ENCODE results near the gene SRSF4. TPM values are rescaled to one million over a fixed set of nuclear protein-coding genes. Genes with fewer than 3 reads are reported as not detected.
"Not testable (repeated sequence)": the region's sequence is repeated elsewhere in the genome, so short reads cannot be mapped to it uniquely, and the experiment has no call there.

SRSF4 gene
- total RNA-seq, 2 donors from 2014 or later = 50.1 to 63.9 TPM

- no peak for ATAC-seq
- intact Hi-C loops (cut with DNase I) = no loop called here
Measured at GRCh38 chr1:29172415-29172939, 9.2 kb downstream of the SRSF4 start.

DNA sequence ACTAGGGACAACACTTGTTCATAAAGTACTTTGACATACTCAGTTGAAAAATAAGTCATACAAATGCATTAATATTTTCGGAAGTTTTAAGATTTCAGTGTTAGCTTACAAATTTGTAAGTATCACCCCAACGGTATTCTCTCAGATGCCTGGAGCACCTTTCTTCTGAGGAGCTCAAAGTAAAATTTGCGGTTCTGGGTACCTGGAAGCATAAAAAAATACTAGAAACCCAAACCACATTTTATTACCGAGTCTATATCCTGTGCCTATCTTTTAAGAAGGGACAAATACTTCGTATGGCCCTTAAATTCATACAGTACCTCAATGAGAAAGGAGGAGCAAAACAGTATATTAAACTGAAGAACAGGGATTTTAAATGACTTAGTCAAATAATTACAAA is 10.2 kb downstream of the SRSF4 start:
- intact Hi-C loops (cut with DNase I) = no loop called here
- no peak for ATAC-seq
- DNase-seq = no peak

More at GRCh38 chr1:29172415-29172939, 9.2 kb downstream of the SRSF4 start:
- no peak for DNase-seq

DNA sequence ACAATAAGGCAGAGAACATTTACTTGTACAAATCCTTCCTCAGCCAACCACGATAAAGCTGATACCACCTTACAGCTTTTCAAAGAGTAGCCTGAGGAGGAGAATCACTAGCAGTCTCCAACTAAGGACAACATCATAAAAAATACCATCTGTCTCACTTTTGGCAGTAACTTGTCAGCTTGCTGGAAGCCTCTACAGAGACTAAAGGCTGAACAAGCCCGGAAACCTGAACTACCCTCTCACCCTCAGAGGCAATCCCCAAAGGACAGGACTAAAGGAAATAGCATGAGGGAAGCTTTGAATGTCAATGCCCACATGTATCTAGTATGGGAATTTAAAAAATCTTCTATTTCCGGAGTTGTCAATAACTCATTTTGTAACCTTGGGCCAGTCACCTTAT is 10.6 kb downstream of the SRSF4 start:
- ATAC-seq (peak in 1 of 2 donors; percentile 52), DNase-seq (no peak)
- intact Hi-C loops (cut with DNase I) = no loop called here

GRCh38 chr1:29169976-29170375 is 11.7 kb downstream of the SRSF4 start:
- ATAC-seq = no peak
- intact Hi-C loops (cut with DNase I) = no loop called here
- DNase-seq = no peak

- no peak for DNase-seq
- intact Hi-C loops (cut with DNase I) = no loop called here
- no peak for ATAC-seq
Measured at GRCh38 chr1:29167904-29168303, 13.8 kb downstream of the SRSF4 start.

DNA sequence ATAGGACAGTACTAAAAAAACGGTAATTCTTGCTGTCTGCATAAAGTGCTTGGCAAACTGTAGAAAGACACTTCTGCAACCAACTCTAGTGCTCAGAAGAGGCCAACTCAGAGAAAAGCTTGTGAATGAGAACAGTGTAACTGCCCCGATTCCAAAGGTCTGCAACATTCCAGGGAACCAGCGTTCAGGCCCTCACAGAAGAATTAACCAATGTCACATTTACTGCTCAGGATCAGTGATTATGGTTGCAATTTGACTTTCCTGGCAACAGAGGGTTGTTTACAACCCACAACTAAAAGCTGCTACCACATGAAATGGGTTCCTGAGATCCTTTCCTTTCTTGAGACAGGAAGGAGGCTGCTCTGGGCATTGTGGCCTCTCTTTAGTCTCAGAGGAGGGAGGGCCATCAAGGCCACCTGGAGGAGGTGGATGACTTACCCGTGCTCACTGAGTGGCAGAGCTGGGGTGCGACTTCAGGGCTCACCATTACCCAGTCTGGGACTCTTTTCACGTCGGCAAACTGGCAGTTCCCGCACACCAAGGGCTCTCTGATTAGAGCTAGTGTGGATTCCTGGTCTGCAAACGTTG is 15.3 kb downstream of the SRSF4 start:
- ATAC-seq (peak in 1 of 2 donors; percentile 48), DNase-seq (no peak)
- intact Hi-C loops (cut with DNase I) = no loop called here

DNA sequence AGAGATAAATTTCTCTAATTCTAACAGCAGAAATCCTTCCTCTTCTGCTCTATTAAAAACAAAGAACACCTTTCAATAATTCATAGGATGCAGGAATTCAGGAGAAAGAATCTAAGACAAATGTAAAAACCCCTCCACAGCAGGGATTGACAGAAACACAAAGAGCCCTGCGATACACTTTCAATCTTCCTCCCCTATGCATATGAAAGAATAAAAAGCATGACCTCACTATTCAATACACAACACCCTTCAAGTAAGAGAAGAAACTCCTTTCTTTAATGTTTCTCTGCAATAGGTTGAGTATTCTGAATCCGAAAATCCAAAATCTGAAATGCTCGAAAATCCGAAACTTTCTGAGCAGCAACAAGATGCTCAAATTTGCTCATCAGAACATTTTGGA is 17.1 kb downstream of the SRSF4 start:
- DNase-seq (no peak), ATAC-seq (no peak)
- intact Hi-C loops (cut with DNase I) = no loop called here

GRCh38 chr1:29162476-29163138 is 19.1 kb downstream of the SRSF4 start:
- DNase-seq (peak; percentile 62), ATAC-seq (peak; percentile 66 to 86)
- intact Hi-C loops (cut with DNase I) = no loop called here

- DNase-seq = no peak
- ATAC-seq = no peak
Measured at GRCh38 chr1:29162025-29162424, 19.7 kb downstream of the SRSF4 start.

GRCh38 chr1:29159773-29160172 is 21.9 kb downstream of the SRSF4 start:
- no peak for ATAC-seq
- intact Hi-C loops (cut with DNase I) = no loop called here

More at GRCh38 chr1:29162025-29162424, 19.7 kb downstream of the SRSF4 start:
- intact Hi-C loops (cut with DNase I) = no loop called here

GRCh38 chr1:29157269-29157601 is 24.5 kb downstream of the SRSF4 start:
- DNase-seq (no peak), ATAC-seq (no peak)
- intact Hi-C loops (cut with DNase I) = no loop called here

More at GRCh38 chr1:29159773-29160172, 21.9 kb downstream of the SRSF4 start:
- no peak for DNase-seq

DNA sequence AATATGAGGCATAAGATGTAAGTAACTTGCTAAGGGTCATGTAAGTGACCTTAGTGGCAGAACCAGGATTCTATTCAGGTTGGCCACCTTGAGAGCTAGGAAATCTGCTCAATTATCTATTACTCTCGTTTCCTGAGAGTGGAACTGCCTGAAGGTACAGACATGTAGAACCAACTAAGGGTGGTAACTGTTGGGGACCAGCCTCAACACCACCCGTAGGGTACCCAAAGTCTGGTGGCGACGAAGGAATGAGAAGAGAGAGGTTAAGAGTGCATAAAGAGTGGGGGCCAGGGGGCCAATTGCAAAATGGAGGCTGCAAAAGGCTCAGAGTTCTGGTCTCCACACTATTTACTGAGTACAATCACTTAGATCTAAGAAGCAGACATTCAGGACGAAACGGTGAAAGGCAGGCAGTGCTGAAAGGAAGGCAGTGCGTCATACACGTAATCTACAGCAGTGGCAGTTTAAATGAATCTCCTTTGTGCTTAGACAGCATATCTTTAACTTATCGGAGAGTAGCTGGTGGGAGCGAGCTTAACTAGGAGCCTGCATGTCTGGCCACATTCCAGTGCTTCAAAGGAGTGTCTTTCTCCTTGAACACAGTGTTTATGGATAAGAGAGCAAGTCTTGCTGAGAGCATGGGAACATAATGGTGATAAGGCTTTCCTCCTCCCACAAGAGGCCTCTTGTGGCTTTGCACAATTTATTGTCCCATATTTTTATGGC is 25.0 kb downstream of the SRSF4 start:
- intact Hi-C loops (cut with DNase I) = no loop called here
- ATAC-seq (peak; percentile 59 to 78), DNase-seq (no peak)

GRCh38 chr1:29152046-29152805 is 29.5 kb downstream of the SRSF4 start:
- intact Hi-C loops (cut with DNase I) = no loop called here

GRCh38 chr1:29150346-29150745 is 31.4 kb downstream of the SRSF4 start:
- ATAC-seq; DNase-seq; intact Hi-C loops (cut with DNase I): not testable (repeated sequence)

More at GRCh38 chr1:29152046-29152805, 29.5 kb downstream of the SRSF4 start:
- ATAC-seq = no peak
- no peak for DNase-seq

DNA sequence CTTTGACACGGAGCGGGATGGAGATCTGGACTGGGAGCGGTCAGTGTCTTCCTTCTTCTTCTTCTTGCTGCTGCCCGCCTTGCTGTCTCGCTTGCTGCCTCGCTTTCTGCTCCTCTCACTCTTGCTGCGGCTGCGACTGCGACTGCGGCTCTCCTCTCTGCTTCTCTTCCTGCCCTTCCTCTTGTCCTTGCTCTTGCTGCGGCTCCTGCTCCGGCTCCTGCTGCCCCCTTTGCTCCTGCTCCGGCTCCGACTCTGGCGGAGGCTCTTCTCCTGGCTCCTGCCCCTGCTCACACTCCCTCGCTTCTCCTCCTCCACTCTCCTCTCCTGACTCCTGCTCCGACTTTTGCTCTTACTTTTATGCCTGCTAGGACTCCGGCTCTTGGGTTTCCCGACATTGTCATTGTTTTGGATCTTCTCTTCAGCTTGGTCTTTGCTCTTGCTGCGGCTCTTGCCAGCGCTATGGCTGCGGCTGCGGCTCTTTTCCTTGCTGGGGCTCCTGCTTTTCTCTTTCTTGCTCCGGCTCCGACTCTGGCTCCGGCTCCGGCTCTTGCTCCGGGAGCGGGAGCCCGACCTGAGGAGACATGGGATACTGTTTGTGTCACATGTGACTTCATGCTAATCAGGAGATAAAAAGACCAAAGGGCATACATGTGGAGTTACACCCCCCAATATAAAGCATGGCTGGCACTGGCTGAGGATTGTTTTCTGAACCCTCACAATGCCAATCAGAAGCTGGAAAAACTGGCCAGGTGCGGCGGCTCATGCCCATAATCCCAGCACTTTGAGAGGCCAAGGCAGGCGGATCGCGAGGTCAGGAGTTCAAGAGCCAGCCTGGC is 32.8 kb downstream of the SRSF4 start:
- no peak for DNase-seq
- intact Hi-C loops (cut with DNase I) = no loop called here
- no peak for ATAC-seq

GRCh38 chr1:29145739-29146437 is 35.8 kb downstream of the SRSF4 start:
- intact Hi-C loops (cut with DNase I) = no loop called here
- DNase-seq = no peak
- ATAC-seq = peak; percentile 23 to 33

GRCh38 chr1:29144178-29144577 is 37.5 kb downstream of the SRSF4 start:
- intact Hi-C loops (cut with DNase I) = no loop called here
- ATAC-seq (no peak), DNase-seq (no peak)

DNA sequence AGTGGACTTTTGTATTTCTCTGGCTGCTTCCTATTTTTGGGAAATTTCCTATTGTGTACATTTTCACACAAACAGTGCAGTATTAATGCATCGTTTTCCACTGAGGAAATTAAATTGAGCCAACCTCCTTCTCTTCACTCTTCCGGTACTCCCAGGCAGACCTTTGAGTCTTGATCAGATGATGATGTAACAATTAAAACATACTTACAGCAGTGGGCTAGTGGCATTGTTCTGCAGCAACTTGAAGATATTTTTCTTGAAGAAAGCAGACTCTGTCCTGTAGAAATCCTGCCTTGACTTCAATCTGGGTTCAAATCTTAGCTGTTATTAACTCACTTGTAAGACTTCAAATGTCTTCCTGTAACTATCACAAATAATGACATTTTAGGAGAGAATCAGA is 39.0 kb downstream of the SRSF4 start:
- DNase-seq (no peak), ATAC-seq (no peak)
- intact Hi-C loops (cut with DNase I) = no loop called here

Data from left cardiac atrium (tissue), 4 donors.